ENCODE results near the gene RBKS.

- TF ChIP-seq POLR2AphosphoS5 (IDR thresholded peaks at IDR 0.05) (no peak), EP300 (IDR thresholded peaks at IDR 0.05) (no peak), CTCF (IDR thresholded peaks at IDR 0.05) (no peak)
These were observed 51.7 kb downstream of the RBKS start for GRCh38 chr2:27838502-27838901.

All from esophagus muscularis mucosa (tissue), 4 donors.